Jurkat, Clone E6-1 (cell line): ENCODE results near the gene PPM1D.
"Not testable (repeated sequence)": the region's sequence is repeated elsewhere in the genome, so short reads cannot be mapped to it uniquely, and the experiment has no call there.

Experiments
- DNase-seq: peaks from one replicate; pipeline ENCODE4 v3.0.0-alpha.2; 2011; ENCODE audit warnings: low read depth, low spot score
- H3K4me3 ChIP-seq: 2 replicates; pipeline ENCODE4 v1.5.1; 2011; ENCODE audit warnings: mild to moderate bottlenecking, low read length, control low read depth, moderate library complexity

The PPM1D gene

GRCh38 chr17:60613796-60614195, 13.8 kb downstream of the PPM1D start:
- not testable (repeated sequence) for DNase-seq, H3K4me3 ChIP-seq

GRCh38 chr17:60614247-60614646, 14.3 kb downstream of the PPM1D start:
- not testable (repeated sequence) for H3K4me3 ChIP-seq, DNase-seq

GRCh38 chr17:60615108-60615507, 15.1 kb downstream of the PPM1D start:
- no peak overlapping the region for H3K4me3 ChIP-seq
- DNase-seq: no peak

- DNase-seq: no peak
- H3K4me3 ChIP-seq: no peak overlapping the region
Observed at GRCh38 chr17:60615840-60616239, 15.8 kb downstream of the PPM1D start.

GRCh38 chr17:60618080-60618479, 18.1 kb downstream of the PPM1D start:
- no peak for DNase-seq

GRCh38 chr17:60618854-60619526, 19.0 kb downstream of the PPM1D start:
- no peak for DNase-seq
- no peak overlapping the region for H3K4me3 ChIP-seq

More at GRCh38 chr17:60618080-60618479, 18.1 kb downstream of the PPM1D start:
- no peak overlapping the region for H3K4me3 ChIP-seq

- no peak for DNase-seq
- H3K4me3 ChIP-seq: no peak overlapping the region
Observed at GRCh38 chr17:60622961-60623360, 23.0 kb downstream of the PPM1D start.

- no peak for DNase-seq
Observed at GRCh38 chr17:60623415-60623814, 23.4 kb downstream of the PPM1D start.

GRCh38 chr17:60627124-60627523, 27.1 kb downstream of the PPM1D start:
- H3K4me3 ChIP-seq: no peak overlapping the region
- no peak for DNase-seq

More at GRCh38 chr17:60623415-60623814, 23.4 kb downstream of the PPM1D start:
- no peak overlapping the region for H3K4me3 ChIP-seq

- no peak overlapping the region for H3K4me3 ChIP-seq
- DNase-seq: no peak
Observed at GRCh38 chr17:60628252-60628889, 28.4 kb downstream of the PPM1D start.

GRCh38 chr17:60629120-60629519, 29.1 kb downstream of the PPM1D start:
- DNase-seq: no peak

GRCh38 chr17:60630352-60630751, 30.4 kb downstream of the PPM1D start:
- no peak overlapping the region for H3K4me3 ChIP-seq
- DNase-seq: no peak

More at GRCh38 chr17:60629120-60629519, 29.1 kb downstream of the PPM1D start:
- no peak overlapping the region for H3K4me3 ChIP-seq

- DNase-seq: no peak
- H3K4me3 ChIP-seq: no peak overlapping the region
Observed at GRCh38 chr17:60631119-60631518, 31.1 kb downstream of the PPM1D start.

GRCh38 chr17:60637683-60638082, 37.7 kb downstream of the PPM1D start:
- H3K4me3 ChIP-seq: no peak overlapping the region
- DNase-seq: no peak

GRCh38 chr17:60639019-60639330, 39.0 kb downstream of the PPM1D start:
- DNase-seq: no peak
- no peak overlapping the region for H3K4me3 ChIP-seq

- H3K4me3 ChIP-seq: no peak overlapping the region
- DNase-seq: peak; percentile 24
Observed at GRCh38 chr17:60640503-60640902, 40.5 kb downstream of the PPM1D start.

- DNase-seq: no peak
- no peak overlapping the region for H3K4me3 ChIP-seq
Observed at GRCh38 chr17:60641126-60641525, 41.1 kb downstream of the PPM1D start.

GRCh38 chr17:60641810-60642220, 41.8 kb downstream of the PPM1D start:
- H3K4me3 ChIP-seq: no peak overlapping the region
- peak; percentile 59 for DNase-seq

- H3K4me3 ChIP-seq: no peak overlapping the region
- DNase-seq: no peak
Observed at GRCh38 chr17:60645918-60646523, 46.0 kb downstream of the PPM1D start.

GRCh38 chr17:60646701-60647100, 46.7 kb downstream of the PPM1D start:
- no peak overlapping the region for H3K4me3 ChIP-seq
- no peak for DNase-seq

- H3K4me3 ChIP-seq: no peak overlapping the region
- no peak for DNase-seq
Observed at GRCh38 chr17:60647705-60648104, 47.7 kb downstream of the PPM1D start.
